ENCODE data around the gene DLGAP5. TPM values are rescaled to one million over a fixed set of nuclear protein-coding genes. Genes with fewer than 3 reads are reported as not detected.

The DLGAP5 gene
- total RNA-seq, 8 experiments from 2014 or later = 0.10 to 48.5 (median 2.7) TPM

- WGBS, 10 experiments = 70 to 100% (median 93%) methylated on average over 4 to 8 of the region's 9 CpGs; no CpG with 5 or more reads in 1 of the 10 experiments
- H3K4me3 ChIP-seq = no peak overlapping the region
- ATAC-seq (replicated peaks in 6 of 8) = no peak
- peaks cover 14 to 18% of the 10 kb centered on the region in 2 donors for H3K4me1 ChIP-seq (replicated peaks in 1 of 2)
- H3K27ac ChIP-seq = no peak overlapping the region
- in situ Hi-C loops (cut with MboI; ENCODE audit: low pct_unique_long_range_greater_than_20kb in 2 of 9, low sequenced_read_pairs in 9 of 9, unreplicated experiment in 9 of 9) = no loop called here
Observed at GRCh38 chr14:55123852-55124639, 67.3 kb downstream of the DLGAP5 start.

GRCh38 chr14:55123101-55123500, 68.3 kb downstream of the DLGAP5 start:
- in situ Hi-C loops (cut with MboI; ENCODE audit: low pct_unique_long_range_greater_than_20kb in 2 of 9, low sequenced_read_pairs in 9 of 9, unreplicated experiment in 9 of 9) = no loop called here
- H3K4me3 ChIP-seq = no peak overlapping the region
- WGBS, 10 experiments = 50 to 100% (median 58%) methylated on average over 1 to 4 of the region's 8 CpGs; no CpG with 5 or more reads in 5 of the 10 experiments
- peaks cover 16 to 22% of the 10 kb centered on the region in 2 donors for H3K4me1 ChIP-seq (replicated peaks in 1 of 2)
- ATAC-seq (replicated peaks in 6 of 8) = peak; percentile 16 to 95 (median 91)
- peak overlapping the region in 1 of 2 donors; percentile 25 for H3K27ac ChIP-seq

- Histone ChIP-seq H3K27ac (peak overlapping the region in 1 of 2 donors; percentile 25), H3K4me1 (replicated peaks in 1 of 2) (peaks cover 20 to 25% of the 10 kb centered on the region in 2 donors), H3K4me3 (no peak overlapping the region)
- ATAC-seq (replicated peaks in 6 of 8) = peak; percentile 62 to 93 (median 79)
- 7 to 93% (median 76%) methylated on average over 2 to 7 of the region's 8 CpGs; no CpG with 5 or more reads in 6 of the 10 experiments for WGBS, 10 experiments
- in situ Hi-C loops (cut with MboI; ENCODE audit: low pct_unique_long_range_greater_than_20kb in 2 of 9, low sequenced_read_pairs in 9 of 9, unreplicated experiment in 9 of 9) = no loop called here
Observed at GRCh38 chr14:55122440-55122986, 68.9 kb downstream of the DLGAP5 start.

GRCh38 chr14:55121628-55122439, 69.6 kb downstream of the DLGAP5 start:
- ATAC-seq (replicated peaks in 6 of 8) = no peak
- WGBS, 10 experiments = 75 to 98% (median 82%) methylated on average over 1 to 6 of the region's 9 CpGs; no CpG with 5 or more reads in 1 of the 10 experiments
- Histone ChIP-seq H3K27ac (no peak overlapping the region), H3K4me1 (replicated peaks in 1 of 2) (peaks cover 20 to 23% of the 10 kb centered on the region in 2 donors), H3K4me3 (no peak overlapping the region)
- in situ Hi-C loops (cut with MboI; ENCODE audit: low pct_unique_long_range_greater_than_20kb in 2 of 9, low sequenced_read_pairs in 9 of 9, unreplicated experiment in 9 of 9) = no loop called here

GRCh38 chr14:55120571-55121495, 70.6 kb downstream of the DLGAP5 start:
- Histone ChIP-seq H3K4me3 (no peak overlapping the region), H3K4me1 (replicated peaks in 1 of 2) (peaks cover 20 to 23% of the 10 kb centered on the region in 2 donors), H3K27ac (no peak overlapping the region)
- ATAC-seq (replicated peaks in 6 of 8) = peak in 1 of 8 experiments; percentile 19
- in situ Hi-C loops (cut with MboI; ENCODE audit: low pct_unique_long_range_greater_than_20kb in 2 of 9, low sequenced_read_pairs in 9 of 9, unreplicated experiment in 9 of 9) = no loop called here
- 59 to 96% (median 74%) methylated on average over 3 to 10 of the region's 13 CpGs; no CpG with 5 or more reads in 1 of the 10 experiments for WGBS, 10 experiments

GRCh38 chr14:55118761-55119160, 72.6 kb downstream of the DLGAP5 start:
- H3K27ac ChIP-seq = no peak overlapping the region
- 29 to 100% (median 71%) methylated on average over 1 to 3 of the region's 3 CpGs; no CpG with 5 or more reads in 1 of the 10 experiments for WGBS, 10 experiments
- ATAC-seq (replicated peaks in 6 of 8) = no peak
- in situ Hi-C loops (cut with MboI; ENCODE audit: low pct_unique_long_range_greater_than_20kb in 2 of 9, low sequenced_read_pairs in 9 of 9, unreplicated experiment in 9 of 9) = no loop called here
- H3K4me3 ChIP-seq = no peak overlapping the region
- peaks cover 20 to 23% of the 10 kb centered on the region in 2 donors for H3K4me1 ChIP-seq (replicated peaks in 1 of 2)

GRCh38 chr14:55117803-55118441, 73.5 kb downstream of the DLGAP5 start:
- peak in 6 of 8 experiments; percentile 14 to 80 (median 51) for ATAC-seq (replicated peaks in 6 of 8)
- 0 to 100% (median 73%) methylated on average over 1 to 4 of the region's 7 CpGs; no CpG with 5 or more reads in 2 of the 10 experiments for WGBS, 10 experiments
- Histone ChIP-seq H3K27ac (no peak overlapping the region), H3K4me3 (no peak overlapping the region), H3K4me1 (replicated peaks in 1 of 2) (peaks cover 15 to 17% of the 10 kb centered on the region in 2 donors)
- in situ Hi-C loops (cut with MboI; ENCODE audit: low pct_unique_long_range_greater_than_20kb in 2 of 9, low sequenced_read_pairs in 9 of 9, unreplicated experiment in 9 of 9) = no loop called here

GRCh38 chr14:55116246-55117030, 74.9 kb downstream of the DLGAP5 start:
- in situ Hi-C loops (cut with MboI; ENCODE audit: low pct_unique_long_range_greater_than_20kb in 2 of 9, low sequenced_read_pairs in 9 of 9, unreplicated experiment in 9 of 9) = no loop called here
- H3K4me3 ChIP-seq = no peak overlapping the region
- H3K4me1 ChIP-seq (replicated peaks in 1 of 2) = peaks cover 6 to 8% of the 10 kb centered on the region in 2 donors
- H3K27ac ChIP-seq = no peak overlapping the region
- no peak for ATAC-seq (replicated peaks in 6 of 8)
- 59 to 100% (median 81%) methylated on average over 2 to 9 of the region's 11 CpGs for WGBS, 10 experiments

- WGBS, 10 experiments = 85 to 95% (median 88%) methylated on average over 2 to 4 of the region's 4 CpGs; no CpG with 5 or more reads in 5 of the 10 experiments
- in situ Hi-C loops (cut with MboI; ENCODE audit: low pct_unique_long_range_greater_than_20kb in 2 of 9, low sequenced_read_pairs in 9 of 9, unreplicated experiment in 9 of 9) = no loop called here
Observed at GRCh38 chr14:55115861-55116245, 75.5 kb downstream of the DLGAP5 start.

GRCh38 chr14:55115460-55115859, 75.9 kb downstream of the DLGAP5 start:
- Histone ChIP-seq H3K4me3 (no peak overlapping the region), H3K27ac (no peak overlapping the region), H3K4me1 (replicated peaks in 1 of 2) (peaks cover 6 to 8% of the 10 kb centered on the region in 2 donors)
- WGBS, 10 experiments = 33% methylated on average over 2 of the region's 3 CpGs; no CpG with 5 or more reads in 9 of the 10 experiments
- ATAC-seq (replicated peaks in 6 of 8) = no peak
- in situ Hi-C loops (cut with MboI; ENCODE audit: low pct_unique_long_range_greater_than_20kb in 2 of 9, low sequenced_read_pairs in 9 of 9, unreplicated experiment in 9 of 9) = no loop called here

More at GRCh38 chr14:55115861-55116245, 75.5 kb downstream of the DLGAP5 start:
- Histone ChIP-seq H3K4me3 (no peak overlapping the region), H3K27ac (no peak overlapping the region), H3K4me1 (replicated peaks in 1 of 2) (peaks cover 6 to 8% of the 10 kb centered on the region in 2 donors)
- no peak for ATAC-seq (replicated peaks in 6 of 8)

GRCh38 chr14:55114720-55115119, 76.7 kb downstream of the DLGAP5 start:
- H3K4me1 ChIP-seq (replicated peaks in 1 of 2) = peaks cover 6 to 8% of the 10 kb centered on the region in 2 donors
- in situ Hi-C loops (cut with MboI; ENCODE audit: low pct_unique_long_range_greater_than_20kb in 2 of 9, low sequenced_read_pairs in 9 of 9, unreplicated experiment in 9 of 9) = no loop called here
- 67 to 100% (median 87%) methylated on average over 1 of the region's 2 CpGs; no CpG with 5 or more reads in 6 of the 10 experiments for WGBS, 10 experiments
- ATAC-seq (replicated peaks in 6 of 8) = no peak
- no peak overlapping the region for H3K4me3 ChIP-seq
- H3K27ac ChIP-seq = no peak overlapping the region

All from motor neuron (in vitro differentiated cells).